ENCODE measurements around the gene MAPKAPK2.

The MAPKAPK2 gene

GRCh38 chr1:206661161-206661820 is 23.4 kb upstream of the MAPKAPK2 start:
- no peak for DNase-seq

GRCh38 chr1:206662396-206663092 is 22.2 kb upstream of the MAPKAPK2 start:
- no peak for DNase-seq

- DNase-seq: no peak
Observed at GRCh38 chr1:206663362-206663761, 21.3 kb upstream of the MAPKAPK2 start.

- peak; percentile 65 for DNase-seq
Observed at GRCh38 chr1:206663832-206664652, 20.7 kb upstream of the MAPKAPK2 start.

- DNase-seq: no peak
Observed at GRCh38 chr1:206664740-206665139, 20.0 kb upstream of the MAPKAPK2 start.

- DNase-seq: no peak
Observed at GRCh38 chr1:206666031-206666561, 18.6 kb upstream of the MAPKAPK2 start.

- no peak for DNase-seq
Observed at GRCh38 chr1:206666954-206667665, 17.6 kb upstream of the MAPKAPK2 start.

- no peak for DNase-seq
Observed at GRCh38 chr1:206668351-206668750, 16.4 kb upstream of the MAPKAPK2 start.

- DNase-seq: no peak
Observed at GRCh38 chr1:206668874-206669410, 15.8 kb upstream of the MAPKAPK2 start.

GRCh38 chr1:206672011-206672688 is 12.6 kb upstream of the MAPKAPK2 start:
- no peak for DNase-seq

- peak; percentile 73 for DNase-seq
Observed at GRCh38 chr1:206672844-206673758, 11.6 kb upstream of the MAPKAPK2 start.

GRCh38 chr1:206674236-206674635 is 10.5 kb upstream of the MAPKAPK2 start:
- no peak for DNase-seq

GRCh38 chr1:206674745-206675175 is 9.9 kb upstream of the MAPKAPK2 start:
- DNase-seq: no peak

GRCh38 chr1:206676499-206676898 is 8.2 kb upstream of the MAPKAPK2 start:
- no peak for DNase-seq

GRCh38 chr1:206678490-206678889 is 6.2 kb upstream of the MAPKAPK2 start:
- no peak for DNase-seq

GRCh38 chr1:206679738-206680211 is 4.9 kb upstream of the MAPKAPK2 start:
- no peak for DNase-seq

- DNase-seq: no peak
Observed at GRCh38 chr1:206680279-206680678, 4.4 kb upstream of the MAPKAPK2 start.

GRCh38 chr1:206681359-206681758 is 3.3 kb upstream of the MAPKAPK2 start:
- DNase-seq: no peak

GRCh38 chr1:206682111-206682510 is 2.6 kb upstream of the MAPKAPK2 start:
- DNase-seq: no peak

GRCh38 chr1:206683313-206683712 is 1.4 kb upstream of the MAPKAPK2 start:
- DNase-seq: no peak

- no peak for DNase-seq
Observed at GRCh38 chr1:206684003-206684402, 702 bp upstream of the MAPKAPK2 start.

Data from GDM1 (cell line).